Astrocyte (in vitro differentiated cells and primary cell): ENCODE results near the gene MCOLN1.

Experiments used
- CTCF ChIP-seq: IDR thresholded peaks from 2 replicates; pipeline ENCODE4 v1.5.1; 2011; ENCODE audit warnings: low read depth, mild to moderate bottlenecking, inconsistent platforms, low read length, moderate library complexity; ENCODE audit not compliant: insufficient read depth
- EZH2 ChIP-seq: IDR thresholded peaks from 2 replicates; pipeline ENCODE4 v1.6.1; 2012; ENCODE audit warnings: mild to moderate bottlenecking, low read length, inconsistent platforms; ENCODE audit not compliant: insufficient read depth

- TF ChIP-seq CTCF (no peak), EZH2 (no peak)
These were observed 27.9 kb upstream of the MCOLN1 start for GRCh38 chr19:7494416-7495098.
